NCI-H345 treated with DMSO at 0.1 percent for 48 hours (cell line): ENCODE results near the gene HILPDA.
"Not testable (repeated sequence)": the region's sequence is repeated elsewhere in the genome, so short reads cannot be mapped to it uniquely, and the experiment has no call there.

ENCODE experiments used
- DNase-seq: peaks from one replicate; lab custom pipeline; 2025; ENCODE audit not compliant: unreplicated experiment; lab: John Stamatoyannopoulos, UW

The HILPDA gene

GRCh38 chr7:128431221-128431620 is 24.5 kb upstream of the HILPDA start:
- no peak for DNase-seq

GRCh38 chr7:128431754-128432153 is 23.9 kb upstream of the HILPDA start:
- DNase-seq, result no peak

- DNase-seq, result no peak
Measured at GRCh38 chr7:128434413-128435326, 21.0 kb upstream of the HILPDA start.

- no peak for DNase-seq
Measured at GRCh38 chr7:128435327-128435686, 20.4 kb upstream of the HILPDA start.

GRCh38 chr7:128437426-128438332 is 18.0 kb upstream of the HILPDA start:
- DNase-seq, result no peak

- DNase-seq, result no peak
Measured at GRCh38 chr7:128442356-128442755, 13.3 kb upstream of the HILPDA start.

- DNase-seq, result peak; percentile 78
Measured at GRCh38 chr7:128443831-128444600, 11.7 kb upstream of the HILPDA start.

- no peak for DNase-seq
Measured at GRCh38 chr7:128446306-128446705, 9.4 kb upstream of the HILPDA start.

- DNase-seq, result no peak
Measured at GRCh38 chr7:128447941-128448564, 7.6 kb upstream of the HILPDA start.

- DNase-seq, result no peak
Measured at GRCh38 chr7:128448751-128449302, 6.9 kb upstream of the HILPDA start.

- no peak for DNase-seq
Measured at GRCh38 chr7:128450409-128450808, 5.3 kb upstream of the HILPDA start.

- DNase-seq, result no peak
Measured at GRCh38 chr7:128450913-128451312, 4.8 kb upstream of the HILPDA start.

GRCh38 chr7:128452552-128452951 is 3.1 kb upstream of the HILPDA start:
- no peak for DNase-seq

GRCh38 chr7:128453836-128454804 is 1.6 kb upstream of the HILPDA start:
- DNase-seq, result no peak

GRCh38 chr7:128454808-128455542 is 703 bp upstream of the HILPDA start:
- DNase-seq, result no peak

GRCh38 chr7:128456255-128456725 is 612 bp downstream of the HILPDA start:
- no peak for DNase-seq

GRCh38 chr7:128457385-128457784 is 1.7 kb downstream of the HILPDA start:
- not testable (repeated sequence) for DNase-seq

- DNase-seq, result no peak
Measured at GRCh38 chr7:128458956-128459355, 3.3 kb downstream of the HILPDA start.
